Measurements from ENCODE around the gene HEG1.

The HEG1 gene

DNA sequence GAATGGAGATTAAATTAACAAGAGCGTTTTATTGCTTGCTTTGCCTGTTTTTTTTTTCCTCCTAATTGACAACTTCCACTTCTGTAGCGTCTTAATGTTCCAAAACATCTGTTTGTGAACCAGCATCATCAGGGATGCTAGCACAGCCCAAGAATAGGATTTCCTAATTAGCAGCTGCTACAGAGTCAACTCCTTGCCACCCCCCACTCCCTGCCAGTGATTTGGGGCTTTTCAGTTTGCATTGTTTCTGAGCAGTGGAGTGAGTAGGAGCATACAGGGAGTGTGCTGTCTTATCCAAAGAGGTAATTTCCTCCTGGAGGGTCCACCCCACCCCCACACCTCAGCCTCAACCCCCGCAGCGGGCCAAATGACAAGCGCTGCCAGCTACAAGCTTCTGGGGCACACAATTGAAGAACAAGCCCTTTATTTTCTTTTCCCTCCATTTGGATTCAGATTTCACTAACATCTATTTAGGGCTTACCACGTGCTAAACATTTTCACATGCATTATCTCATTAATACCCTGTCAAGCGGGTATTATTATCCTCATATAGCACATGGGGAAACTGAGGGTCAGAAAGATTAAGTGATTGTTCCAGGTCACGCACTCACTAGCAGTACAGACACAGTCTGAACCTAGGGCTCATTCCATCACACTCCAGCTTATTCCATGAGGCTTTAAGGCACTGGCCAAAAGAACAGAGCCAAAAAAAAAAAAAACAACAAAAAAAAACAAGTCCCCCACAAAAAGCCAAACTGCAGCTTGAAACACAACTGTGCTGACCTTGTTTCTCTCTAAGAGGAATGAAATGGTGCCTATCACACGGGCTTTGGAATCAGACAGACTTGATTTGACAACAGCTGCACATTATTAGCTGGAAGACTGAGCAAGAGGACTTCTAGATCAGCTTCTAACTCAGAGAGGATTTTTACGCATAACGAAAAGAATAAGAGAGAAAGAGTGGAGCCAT is 16.4 kb downstream of the HEG1 start (continued):
- TF ChIP-seq, protein P1, sequence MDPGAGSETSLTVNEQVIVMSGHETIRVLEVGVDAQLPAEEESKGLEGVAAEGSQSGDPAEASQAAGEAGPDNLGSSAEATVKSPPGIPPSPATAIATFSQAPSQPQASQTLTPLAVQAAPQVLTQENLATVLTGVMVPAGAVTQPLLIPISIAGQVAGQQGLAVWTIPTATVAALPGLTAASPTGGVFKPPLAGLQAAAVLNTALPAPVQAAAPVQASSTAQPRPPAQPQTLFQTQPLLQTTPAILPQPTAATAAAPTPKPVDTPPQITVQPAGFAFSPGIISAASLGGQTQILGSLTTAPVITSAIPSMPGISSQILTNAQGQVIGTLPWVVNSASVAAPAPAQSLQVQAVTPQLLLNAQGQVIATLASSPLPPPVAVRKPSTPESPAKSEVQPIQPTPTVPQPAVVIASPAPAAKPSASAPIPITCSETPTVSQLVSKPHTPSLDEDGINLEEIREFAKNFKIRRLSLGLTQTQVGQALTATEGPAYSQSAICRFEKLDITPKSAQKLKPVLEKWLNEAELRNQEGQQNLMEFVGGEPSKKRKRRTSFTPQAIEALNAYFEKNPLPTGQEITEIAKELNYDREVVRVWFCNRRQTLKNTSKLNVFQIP (CRISPR knock-in tag; IDR thresholded peaks at IDR 0.05; ENCODE audit: borderline replicate concordance, low read depth): no peak
- no peak for TF ChIP-seq SNAI2 (CRISPR knock-in tag; IDR thresholded peaks at IDR 0.05)
- no peak for TF ChIP-seq ESRRG (CRISPR knock-in tag; IDR thresholded peaks at IDR 0.05)

DNA sequence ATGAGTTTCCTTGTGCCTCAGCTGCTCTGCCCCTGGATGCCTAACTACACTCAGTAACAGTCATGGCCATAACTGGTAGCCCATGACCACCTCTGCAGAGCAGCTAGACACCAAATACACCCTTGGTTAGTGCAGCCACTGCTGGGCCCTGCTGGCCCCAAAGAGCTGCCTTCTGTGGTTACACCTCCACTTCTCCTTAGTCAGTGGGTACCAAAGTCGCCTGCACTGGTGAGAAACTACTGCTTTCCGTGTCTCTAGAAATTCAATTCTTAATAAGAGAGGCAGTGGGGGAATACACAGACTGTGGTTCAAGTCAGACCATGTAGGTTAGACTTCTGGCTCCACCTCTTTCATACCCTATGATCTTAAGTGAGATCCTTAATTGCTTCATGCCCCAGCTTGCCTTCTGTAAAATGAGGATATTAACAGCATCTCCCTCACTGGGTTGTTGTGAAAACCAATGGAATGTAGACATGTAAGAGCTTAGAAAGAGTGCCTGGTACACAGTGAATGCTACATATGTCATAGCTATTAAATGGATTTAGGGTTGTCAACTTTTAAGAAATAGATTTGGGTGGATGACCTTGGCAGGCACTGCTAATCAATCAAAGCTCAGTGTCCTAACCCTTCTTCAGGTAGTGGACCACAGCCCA is 18.2 kb downstream of the HEG1 start:
- TF ChIP-seq ESRRG (CRISPR knock-in tag; IDR thresholded peaks at IDR 0.05) (no peak), GLIS3 (CRISPR knock-in tag; IDR thresholded peaks at IDR 0.05) (no peak), ZNF70 (CRISPR knock-in tag; IDR thresholded peaks at IDR 0.05) (no peak), CSDC2 (CRISPR knock-in tag; IDR thresholded peaks at IDR 0.05) (no peak), TOX (CRISPR knock-in tag; IDR thresholded peaks at IDR 0.05; ENCODE audit: borderline replicate concordance) (no peak), ARNTL (CRISPR knock-in tag; IDR thresholded peaks at IDR 0.05; ENCODE audit: borderline replicate concordance, low read depth) (no peak), ZNF8 (CRISPR knock-in tag; IDR thresholded peaks at IDR 0.05) (no peak), ISL1 (CRISPR knock-in tag; IDR thresholded peaks at IDR 0.05) (no peak), ZFP30 (CRISPR knock-in tag; IDR thresholded peaks at IDR 0.05) (no peak), ZC3H10 (CRISPR knock-in tag; IDR thresholded peaks at IDR 0.05) (no peak), PPARA (CRISPR knock-in tag; IDR thresholded peaks at IDR 0.05; ENCODE audit: borderline replicate concordance) (no peak), SNAI2 (CRISPR knock-in tag; IDR thresholded peaks at IDR 0.05) (no peak), ZFP3 (CRISPR knock-in tag; IDR thresholded peaks at IDR 0.05) (no peak), TCF4 (CRISPR knock-in tag; IDR thresholded peaks at IDR 0.05; ENCODE audit: borderline replicate concordance) (no peak), RARB (CRISPR knock-in tag; IDR thresholded peaks at IDR 0.05) (no peak), ZNF565 (CRISPR knock-in tag; conservative IDR thresholded peaks at IDR 0.05; ENCODE audit: low read depth) (no peak), OSR1 (CRISPR knock-in tag; IDR thresholded peaks at IDR 0.05) (no peak)
- TF ChIP-seq, protein P2, sequence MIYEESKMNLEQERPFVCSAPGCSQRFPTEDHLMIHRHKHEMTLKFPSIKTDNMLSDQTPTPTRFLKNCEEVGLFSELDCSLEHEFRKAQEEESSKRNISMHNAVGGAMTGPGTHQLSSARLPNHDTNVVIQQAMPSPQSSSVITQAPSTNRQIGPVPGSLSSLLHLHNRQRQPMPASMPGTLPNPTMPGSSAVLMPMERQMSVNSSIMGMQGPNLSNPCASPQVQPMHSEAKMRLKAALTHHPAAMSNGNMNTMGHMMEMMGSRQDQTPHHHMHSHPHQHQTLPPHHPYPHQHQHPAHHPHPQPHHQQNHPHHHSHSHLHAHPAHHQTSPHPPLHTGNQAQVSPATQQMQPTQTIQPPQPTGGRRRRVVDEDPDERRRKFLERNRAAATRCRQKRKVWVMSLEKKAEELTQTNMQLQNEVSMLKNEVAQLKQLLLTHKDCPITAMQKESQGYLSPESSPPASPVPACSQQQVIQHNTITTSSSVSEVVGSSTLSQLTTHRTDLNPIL (CRISPR knock-in tag; IDR thresholded peaks at IDR 0.05; ENCODE audit: low read depth): no peak
- TF ChIP-seq, protein P3, sequence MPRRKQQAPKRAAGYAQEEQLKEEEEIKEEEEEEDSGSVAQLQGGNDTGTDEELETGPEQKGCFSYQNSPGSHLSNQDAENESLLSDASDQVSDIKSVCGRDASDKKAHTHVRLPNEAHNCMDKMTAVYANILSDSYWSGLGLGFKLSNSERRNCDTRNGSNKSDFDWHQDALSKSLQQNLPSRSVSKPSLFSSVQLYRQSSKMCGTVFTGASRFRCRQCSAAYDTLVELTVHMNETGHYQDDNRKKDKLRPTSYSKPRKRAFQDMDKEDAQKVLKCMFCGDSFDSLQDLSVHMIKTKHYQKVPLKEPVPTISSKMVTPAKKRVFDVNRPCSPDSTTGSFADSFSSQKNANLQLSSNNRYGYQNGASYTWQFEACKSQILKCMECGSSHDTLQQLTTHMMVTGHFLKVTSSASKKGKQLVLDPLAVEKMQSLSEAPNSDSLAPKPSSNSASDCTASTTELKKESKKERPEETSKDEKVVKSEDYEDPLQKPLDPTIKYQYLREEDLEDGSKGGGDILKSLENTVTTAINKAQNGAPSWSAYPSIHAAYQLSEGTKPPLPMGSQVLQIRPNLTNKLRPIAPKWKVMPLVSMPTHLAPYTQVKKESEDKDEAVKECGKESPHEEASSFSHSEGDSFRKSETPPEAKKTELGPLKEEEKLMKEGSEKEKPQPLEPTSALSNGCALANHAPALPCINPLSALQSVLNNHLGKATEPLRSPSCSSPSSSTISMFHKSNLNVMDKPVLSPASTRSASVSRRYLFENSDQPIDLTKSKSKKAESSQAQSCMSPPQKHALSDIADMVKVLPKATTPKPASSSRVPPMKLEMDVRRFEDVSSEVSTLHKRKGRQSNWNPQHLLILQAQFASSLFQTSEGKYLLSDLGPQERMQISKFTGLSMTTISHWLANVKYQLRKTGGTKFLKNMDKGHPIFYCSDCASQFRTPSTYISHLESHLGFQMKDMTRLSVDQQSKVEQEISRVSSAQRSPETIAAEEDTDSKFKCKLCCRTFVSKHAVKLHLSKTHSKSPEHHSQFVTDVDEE (CRISPR knock-in tag; IDR thresholded peaks at IDR 0.05): no peak
- no peak for ATAC-seq

DNA sequence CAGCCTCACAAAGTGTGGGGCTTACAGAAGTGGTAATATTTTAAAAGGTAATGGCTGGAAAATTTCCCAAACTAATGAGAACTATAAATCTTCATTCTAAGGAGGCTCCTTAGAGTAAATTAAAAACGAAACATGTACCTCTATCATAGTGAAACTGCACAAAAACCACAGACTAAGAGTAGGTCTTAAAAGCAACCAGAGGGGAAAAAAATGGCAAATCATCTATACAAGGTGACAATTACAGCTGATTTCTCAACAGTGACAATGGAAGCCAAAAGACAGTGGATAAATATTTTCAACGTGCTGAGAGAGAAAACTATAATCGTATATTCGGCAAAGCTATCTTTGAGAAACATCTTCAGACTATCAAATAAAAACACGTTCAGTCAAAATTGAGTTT is 20.6 kb downstream of the HEG1 start:
- TF ChIP-seq, protein P4, sequence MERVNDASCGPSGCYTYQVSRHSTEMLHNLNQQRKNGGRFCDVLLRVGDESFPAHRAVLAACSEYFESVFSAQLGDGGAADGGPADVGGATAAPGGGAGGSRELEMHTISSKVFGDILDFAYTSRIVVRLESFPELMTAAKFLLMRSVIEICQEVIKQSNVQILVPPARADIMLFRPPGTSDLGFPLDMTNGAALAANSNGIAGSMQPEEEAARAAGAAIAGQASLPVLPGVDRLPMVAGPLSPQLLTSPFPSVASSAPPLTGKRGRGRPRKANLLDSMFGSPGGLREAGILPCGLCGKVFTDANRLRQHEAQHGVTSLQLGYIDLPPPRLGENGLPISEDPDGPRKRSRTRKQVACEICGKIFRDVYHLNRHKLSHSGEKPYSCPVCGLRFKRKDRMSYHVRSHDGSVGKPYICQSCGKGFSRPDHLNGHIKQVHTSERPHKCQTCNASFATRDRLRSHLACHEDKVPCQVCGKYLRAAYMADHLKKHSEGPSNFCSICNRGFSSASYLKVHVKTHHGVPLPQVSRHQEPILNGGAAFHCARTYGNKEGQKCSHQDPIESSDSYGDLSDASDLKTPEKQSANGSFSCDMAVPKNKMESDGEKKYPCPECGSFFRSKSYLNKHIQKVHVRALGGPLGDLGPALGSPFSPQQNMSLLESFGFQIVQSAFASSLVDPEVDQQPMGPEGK (CRISPR knock-in tag; IDR thresholded peaks at IDR 0.05; ENCODE audit: borderline replicate concordance): no peak
- TF ChIP-seq, protein P5, sequence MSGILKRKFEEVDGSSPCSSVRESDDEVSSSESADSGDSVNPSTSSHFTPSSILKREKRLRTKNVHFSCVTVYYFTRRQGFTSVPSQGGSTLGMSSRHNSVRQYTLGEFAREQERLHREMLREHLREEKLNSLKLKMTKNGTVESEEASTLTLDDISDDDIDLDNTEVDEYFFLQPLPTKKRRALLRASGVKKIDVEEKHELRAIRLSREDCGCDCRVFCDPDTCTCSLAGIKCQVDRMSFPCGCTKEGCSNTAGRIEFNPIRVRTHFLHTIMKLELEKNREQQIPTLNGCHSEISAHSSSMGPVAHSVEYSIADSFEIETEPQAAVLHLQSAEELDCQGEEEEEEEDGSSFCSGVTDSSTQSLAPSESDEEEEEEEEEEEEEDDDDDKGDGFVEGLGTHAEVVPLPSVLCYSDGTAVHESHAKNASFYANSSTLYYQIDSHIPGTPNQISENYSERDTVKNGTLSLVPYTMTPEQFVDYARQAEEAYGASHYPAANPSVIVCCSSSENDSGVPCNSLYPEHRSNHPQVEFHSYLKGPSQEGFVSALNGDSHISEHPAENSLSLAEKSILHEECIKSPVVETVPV (CRISPR knock-in tag; IDR thresholded peaks at IDR 0.05): no peak
- no peak for TF ChIP-seq BACH2 (CRISPR knock-in tag; IDR thresholded peaks at IDR 0.05; ENCODE audit: borderline replicate concordance)
- no peak for TF ChIP-seq GLIS3 (CRISPR knock-in tag; IDR thresholded peaks at IDR 0.05)
- ATAC-seq: no peak

Data from SK-N-SH treated with all-trans-retinoic acid at 6 μM for 48 hours (cell line).